LNCAP (cell line): ENCODE measurements around the gene SEMA4G.

Source experiments
- CTCF ChIP-seq: fragments of 450-650 bp; IDR thresholded peaks from 2 replicates; pipeline ENCODE4 v1.5.1; 2017; ENCODE audit warnings: mild to moderate bottlenecking

The SEMA4G gene

GRCh38 chr10:100966887-100967286 is 2.4 kb upstream of the SEMA4G start:
- TF ChIP-seq CTCF = no peak

DNA sequence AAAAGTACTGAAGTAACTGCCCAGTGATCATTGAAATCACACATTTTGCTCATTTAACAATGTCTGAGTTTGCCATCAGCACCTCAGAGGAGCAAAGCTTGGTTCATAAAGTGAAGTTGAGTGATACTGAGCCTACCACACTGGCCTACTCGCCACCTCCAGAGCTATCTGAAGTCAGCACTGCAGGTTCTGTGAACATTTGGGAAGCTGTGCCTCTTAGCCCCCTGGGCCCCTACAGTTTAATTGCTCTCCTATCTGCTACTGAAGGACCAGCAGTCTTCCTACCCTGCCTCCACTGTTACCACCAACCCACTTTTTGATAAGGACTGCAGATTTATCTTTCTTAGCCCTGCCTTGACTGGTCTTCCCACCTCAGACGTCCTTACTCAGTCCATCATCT is 2.0 kb upstream of the SEMA4G start:
- no peak for TF ChIP-seq CTCF

DNA sequence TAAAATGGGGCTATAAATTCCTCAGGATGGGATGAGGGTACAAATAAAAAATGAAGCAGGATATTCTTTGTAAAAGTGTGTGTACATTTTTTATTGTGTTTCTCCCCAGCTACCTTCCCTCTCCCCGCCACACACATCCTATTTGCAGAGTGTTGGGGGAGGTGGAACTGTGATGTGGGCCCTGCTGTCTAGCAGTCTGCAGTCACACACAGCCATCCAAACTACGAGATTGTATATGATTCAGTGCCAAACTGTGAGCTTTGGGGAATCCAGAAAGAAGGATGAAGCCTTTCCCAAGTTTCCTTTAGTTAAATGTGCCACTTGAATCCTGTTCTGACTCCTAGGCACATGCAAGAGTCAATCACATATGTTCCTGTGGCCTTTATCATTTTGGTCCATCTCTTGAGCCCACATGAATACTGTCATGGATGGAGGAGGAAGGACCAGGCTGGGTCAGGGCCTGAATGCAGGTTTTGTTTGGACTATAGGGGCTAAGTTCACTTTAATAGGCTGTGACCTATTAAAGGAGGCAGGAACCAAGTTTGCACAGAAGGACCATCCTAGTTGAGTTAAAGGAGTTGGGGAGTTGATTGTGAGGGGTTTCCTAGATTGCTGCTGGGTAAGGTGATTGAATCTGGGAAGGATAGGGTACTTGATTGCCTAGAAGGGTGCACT is 1.1 kb upstream of the SEMA4G start:
- no peak for TF ChIP-seq CTCF

DNA sequence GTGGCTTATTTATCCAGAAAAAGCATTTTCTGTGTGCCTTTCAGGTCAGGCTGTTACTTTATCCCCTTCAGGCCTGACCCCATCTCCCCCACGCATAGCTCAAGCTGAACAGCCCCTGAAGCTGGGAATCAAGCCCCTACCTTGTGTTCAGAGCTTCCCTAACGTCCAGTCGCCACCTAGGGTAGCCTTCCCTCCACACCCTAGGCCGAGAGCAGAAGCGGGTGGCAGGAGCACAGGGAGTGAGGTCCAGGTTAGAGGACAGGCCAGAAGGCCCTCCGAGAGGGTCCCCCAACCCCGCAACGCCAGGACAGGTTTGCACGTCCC is 479 bp upstream of the SEMA4G start:
- no peak for TF ChIP-seq CTCF

DNA sequence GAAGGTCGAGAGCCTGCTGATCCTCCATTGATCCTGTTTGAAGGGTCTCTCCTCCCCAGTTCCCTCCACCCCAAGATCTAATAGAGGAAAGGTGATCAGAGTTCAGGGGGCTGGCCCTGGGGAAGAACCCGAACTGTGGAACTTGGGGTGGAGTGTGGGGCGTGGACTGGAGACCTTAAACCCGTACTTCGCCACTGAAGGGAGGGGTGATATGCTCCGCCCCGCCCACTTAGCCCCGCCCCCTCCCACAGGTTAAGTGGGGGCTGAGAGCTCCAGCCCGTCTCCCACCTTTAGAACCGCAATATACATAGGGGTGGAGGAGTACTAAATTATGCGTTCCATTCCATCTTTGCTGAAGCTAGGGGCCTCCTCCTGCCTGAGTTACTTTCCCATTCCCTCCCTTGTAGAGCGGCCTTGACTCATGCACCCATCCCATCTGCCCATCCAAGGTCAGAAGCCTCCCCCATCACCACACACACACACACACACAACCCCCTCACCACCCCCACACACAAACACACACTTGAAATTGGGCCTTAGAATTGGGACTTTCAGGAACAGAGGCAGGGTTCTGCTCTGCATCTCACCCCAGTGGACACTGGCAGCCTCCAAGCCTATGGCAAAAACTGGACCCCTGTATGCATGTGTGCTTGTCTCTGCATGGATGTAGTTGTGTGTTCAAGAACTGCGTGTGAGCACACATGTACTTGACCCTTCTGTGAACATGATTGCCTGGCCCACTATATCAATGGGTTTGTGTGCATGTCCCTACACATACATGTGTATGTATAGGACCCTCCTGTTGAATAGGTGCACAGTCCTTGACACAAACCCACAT is 991 bp downstream of the SEMA4G start:
- no peak for TF ChIP-seq CTCF

- no peak for TF ChIP-seq CTCF
These were observed 1.9 kb downstream of the SEMA4G start for GRCh38 chr10:100970914-100971811.

GRCh38 chr10:100972115-100972903 is 3.0 kb downstream of the SEMA4G start:
- no peak for TF ChIP-seq CTCF
